NCI-H2196 treated with DMSO at 0.1 percent for 48 hours (cell line): ENCODE measurements around the gene SUPT3H.

Source experiments
- DNase-seq: peaks from one replicate; lab custom pipeline; 2025; ENCODE audit not compliant: unreplicated experiment; lab: John Stamatoyannopoulos, UW

The SUPT3H gene

GRCh38 chr6:44966449-44967092 lies 411.2 kb downstream of the SUPT3H start:
- no peak for DNase-seq

DNA sequence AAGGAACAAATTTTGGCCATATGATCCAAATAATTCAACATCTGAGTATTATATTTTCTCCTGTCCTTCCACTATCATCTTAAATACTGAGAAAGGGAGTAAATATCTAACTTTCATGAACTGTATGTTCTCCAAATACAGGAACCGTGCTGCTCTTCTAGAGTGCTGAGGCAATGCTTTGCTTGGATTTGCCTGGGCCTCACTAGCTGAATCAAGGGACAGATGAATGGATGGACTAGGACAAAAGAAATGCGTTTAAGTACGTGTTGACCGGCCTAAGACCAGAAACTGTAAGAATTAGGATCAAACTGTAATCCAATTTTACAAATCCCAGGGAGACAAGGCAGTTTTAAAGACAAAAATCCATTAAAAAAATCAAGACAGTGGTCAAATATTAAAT lies 412.0 kb downstream of the SUPT3H start:
- DNase-seq: no peak

- no peak for DNase-seq
These were observed 416.8 kb downstream of the SUPT3H start for GRCh38 chr6:44960898-44961297.

- no peak for DNase-seq
These were observed 418.1 kb downstream of the SUPT3H start for GRCh38 chr6:44959651-44960050.

DNA sequence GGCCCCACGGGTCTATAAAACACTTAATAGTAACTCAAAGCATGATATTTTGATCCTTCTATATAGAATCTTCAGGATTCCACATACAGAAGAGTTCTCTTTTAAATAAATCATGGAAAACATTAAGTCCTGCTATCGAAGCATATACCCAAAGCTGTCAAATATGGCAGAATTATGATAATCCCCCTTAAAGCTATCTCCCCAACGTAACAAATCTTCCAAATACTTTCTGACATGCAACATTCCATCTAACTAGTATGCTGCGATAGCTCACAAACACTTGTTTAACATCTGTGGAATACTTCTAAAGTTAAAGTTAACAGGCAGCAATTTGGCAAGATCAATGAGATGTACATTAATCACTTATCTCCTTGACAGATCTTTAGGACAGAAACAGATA lies 420.6 kb downstream of the SUPT3H start:
- no peak for DNase-seq

DNA sequence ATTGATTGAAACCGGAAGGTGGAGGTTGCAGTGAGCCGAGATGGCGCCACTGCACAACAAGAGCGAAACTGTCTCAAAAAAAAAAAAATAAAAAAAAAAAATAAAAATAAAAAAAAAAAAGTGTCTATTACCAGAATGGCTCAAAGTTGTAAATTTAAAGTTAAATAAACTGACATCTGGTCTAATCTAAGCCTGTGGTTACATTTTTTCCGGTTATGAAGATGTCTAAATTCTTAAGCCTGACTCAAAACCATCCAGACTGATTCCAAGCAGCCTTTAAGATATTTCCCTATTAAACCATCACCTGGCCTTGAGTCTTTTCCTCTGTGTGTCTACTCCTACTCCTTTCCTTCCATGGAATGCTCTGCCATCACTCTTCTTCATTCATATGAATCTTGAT lies 421.3 kb downstream of the SUPT3H start:
- no peak for DNase-seq

DNA sequence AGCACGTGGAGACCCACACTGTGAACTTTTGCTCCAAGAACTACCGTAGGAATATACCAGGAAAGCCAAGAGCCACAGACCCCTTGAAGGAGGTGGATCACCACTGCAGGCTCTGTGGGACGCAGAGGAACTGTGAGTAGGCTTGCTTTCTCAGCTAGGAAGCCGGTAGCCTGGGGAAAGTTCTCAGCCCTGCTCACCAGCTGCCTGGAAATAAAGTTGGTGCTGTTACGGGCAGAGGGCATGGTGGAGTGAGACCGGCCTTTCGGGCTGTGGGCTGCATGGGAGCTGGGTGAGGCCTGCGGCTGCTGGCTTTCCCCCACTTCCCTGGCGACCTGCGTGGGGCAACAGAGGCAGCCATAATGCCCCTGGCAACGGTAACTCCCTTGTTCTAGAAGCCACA lies 422.6 kb downstream of the SUPT3H start:
- no peak for DNase-seq

DNA sequence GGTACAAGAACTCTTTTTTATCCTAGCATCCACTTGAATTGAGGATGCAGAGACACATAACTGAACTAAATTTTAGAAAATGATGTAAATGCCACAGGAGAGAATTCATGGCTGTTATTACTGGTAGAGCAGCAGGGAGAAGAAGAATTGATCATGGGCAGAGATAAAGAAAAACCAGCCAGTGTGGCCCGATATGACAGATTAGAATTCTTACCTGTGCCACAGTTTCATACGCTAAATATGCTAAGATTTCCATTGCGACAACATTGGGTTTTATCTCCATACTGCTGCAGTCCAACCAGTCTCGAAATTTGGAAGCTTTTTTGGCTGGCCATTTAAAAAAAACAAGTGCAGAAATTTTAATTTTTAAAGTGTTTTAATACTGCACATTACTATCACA lies 423.5 kb downstream of the SUPT3H start:
- no peak for DNase-seq

DNA sequence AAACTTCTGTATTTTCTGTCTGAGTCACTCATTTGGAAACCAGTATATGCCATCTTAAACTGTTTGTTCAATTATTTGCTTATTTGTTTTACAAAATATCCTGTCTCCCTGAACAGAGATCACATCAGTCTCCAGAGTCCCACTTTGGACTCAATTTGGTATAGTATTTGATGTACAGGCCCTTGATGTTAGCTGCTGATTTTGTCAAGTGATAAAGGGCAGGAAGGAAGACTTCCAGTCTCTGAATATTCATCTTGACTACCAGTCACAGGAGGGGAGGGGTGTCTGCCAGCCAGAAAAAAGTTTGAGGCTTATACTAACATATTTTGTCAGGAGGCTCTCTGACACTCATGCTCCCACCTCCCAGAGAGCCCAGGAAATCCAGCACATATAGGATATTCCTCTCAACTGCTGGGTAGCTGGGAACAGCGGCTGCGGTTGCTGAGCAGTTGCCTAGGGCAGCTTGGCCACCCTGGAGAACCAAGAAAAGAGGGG lies 426.4 kb downstream of the SUPT3H start:
- no peak for DNase-seq

GRCh38 chr6:44949596-44950201 lies 428.0 kb downstream of the SUPT3H start:
- DNase-seq: no peak

GRCh38 chr6:44943541-44943940 lies 434.2 kb downstream of the SUPT3H start:
- DNase-seq: no peak

DNA sequence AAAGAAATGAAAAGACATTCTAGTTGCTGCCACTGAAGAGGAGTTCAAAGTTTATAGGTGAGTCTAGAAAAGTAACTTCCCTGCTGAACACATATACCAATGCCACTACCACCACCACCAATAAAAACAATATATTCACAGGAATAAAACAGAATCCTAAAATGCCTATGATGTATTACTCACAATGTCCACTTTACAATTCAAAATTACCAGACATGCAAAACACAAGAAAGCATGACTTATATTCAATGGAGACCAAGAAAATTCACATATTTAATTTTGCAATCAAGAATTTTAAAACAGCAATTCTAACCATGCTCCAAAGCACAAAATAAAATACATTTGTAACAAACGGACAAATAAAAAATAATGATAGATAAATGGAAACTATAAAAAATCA lies 434.9 kb downstream of the SUPT3H start:
- DNase-seq: no peak

GRCh38 chr6:44942201-44942600 lies 435.5 kb downstream of the SUPT3H start:
- no peak for DNase-seq

- no peak for DNase-seq
These were observed 437.4 kb downstream of the SUPT3H start for GRCh38 chr6:44940367-44940766.

GRCh38 chr6:44935693-44936300 lies 441.9 kb downstream of the SUPT3H start:
- no peak for DNase-seq

DNA sequence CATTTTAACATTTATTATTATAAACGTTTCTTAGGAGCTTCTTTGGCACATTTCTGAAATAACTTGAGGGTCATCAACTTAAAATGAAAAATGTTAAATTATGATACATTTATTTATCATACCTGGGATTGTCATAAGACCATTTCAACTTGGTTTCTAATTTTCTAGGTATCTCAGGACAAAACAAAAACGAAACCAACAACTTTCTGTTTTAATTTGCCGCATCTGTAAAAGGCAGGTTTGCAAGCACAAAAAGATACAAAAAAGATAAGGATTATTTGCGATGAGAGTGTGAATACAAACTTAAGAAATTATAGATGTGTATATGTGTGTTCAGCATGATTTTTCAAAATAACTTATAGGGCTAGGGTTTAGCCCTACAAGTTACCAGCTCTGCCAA lies 444.6 kb downstream of the SUPT3H start:
- DNase-seq: no peak

- no peak for DNase-seq
These were observed 445.1 kb downstream of the SUPT3H start for GRCh38 chr6:44932651-44933091.

DNA sequence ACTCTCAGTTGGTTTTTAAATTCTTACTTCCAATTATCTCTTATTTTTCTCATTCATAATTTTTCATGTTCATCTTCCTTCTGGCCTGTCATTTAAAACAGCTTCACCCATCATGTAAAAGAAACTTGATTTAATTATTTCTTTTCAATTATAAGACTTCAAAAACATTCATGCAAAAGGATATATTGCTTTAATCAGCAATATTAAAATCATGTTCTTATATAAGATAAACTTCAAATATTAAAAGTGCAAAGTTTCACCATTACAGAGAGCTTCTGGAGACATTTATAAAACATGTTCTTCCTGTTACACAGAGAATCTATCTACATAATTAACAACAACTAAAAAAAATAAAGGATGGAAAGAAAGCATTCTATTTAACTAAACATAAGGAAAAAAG lies 446.3 kb downstream of the SUPT3H start:
- no peak for DNase-seq

- DNase-seq: no peak
These were observed 451.2 kb downstream of the SUPT3H start for GRCh38 chr6:44926556-44926955.

GRCh38 chr6:44925100-44925739 lies 452.5 kb downstream of the SUPT3H start:
- no peak for DNase-seq

DNA sequence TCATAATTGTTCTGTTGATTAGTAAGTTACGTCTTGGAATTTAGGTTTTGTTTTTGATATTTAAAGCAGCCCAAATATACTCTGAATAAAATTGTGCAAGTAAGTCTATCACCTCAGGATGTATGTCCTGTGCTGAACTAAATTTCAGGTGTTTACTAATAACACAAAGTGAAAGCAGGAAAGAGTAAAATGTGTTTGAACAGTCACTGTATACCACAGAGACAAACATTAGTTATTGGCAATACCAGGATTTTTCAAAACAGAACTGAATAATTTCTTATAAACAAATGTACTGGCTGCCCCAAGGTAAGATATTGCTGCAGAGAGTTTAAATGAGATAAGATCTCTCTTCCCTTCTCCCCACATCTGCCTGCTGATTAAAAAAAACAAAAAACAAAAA lies 454.3 kb downstream of the SUPT3H start:
- DNase-seq: no peak

- DNase-seq: no peak
These were observed 455.9 kb downstream of the SUPT3H start for GRCh38 chr6:44921798-44922197.
